HCT116 (cell line): ENCODE data around the gene LTBP1.

Experiments
- CEBPB ChIP-seq: IDR thresholded peaks from 2 replicates; pipeline ENCODE4 v1.6.1; 2012; ENCODE audit warnings: low read depth
- CTCF ChIP-seq, 3 experiments: fragments of 200-600 bp in 1 of 3; sonication (generic) in 1 of 3; IDR thresholded peaks in 2 of 3; conservative IDR thresholded peaks in 1 of 3; 2 replicates each; pipeline ENCODE4 v1.5.1; 2012 to 2017; ENCODE audit warnings: low read depth in 2 of 3, low read length in 2 of 3, antibody characterized with exemption in 1 of 3, borderline replicate concordance in 1 of 3, control low read depth in 1 of 3, mild to moderate bottlenecking in 1 of 3, mixed read lengths in 1 of 3, mixed run types in 1 of 3, moderate library complexity in 1 of 3; ENCODE audit not compliant: insufficient read depth in 1 of 3
- EZH2 ChIP-seq: fragments of 200-600 bp; sonication (generic); IDR thresholded peaks from 2 replicates; pipeline ENCODE4 v1.6.1; 2017; ENCODE audit warnings: antibody characterized with exemption, mixed run types
- EZH2phosphoT487 ChIP-seq: fragments of 200-600 bp; IDR thresholded peaks from 2 replicates; pipeline ENCODE4 v1.6.1; 2018; ENCODE audit warnings: antibody characterized with exemption, borderline replicate concordance
- MAX ChIP-seq: IDR thresholded peaks from 2 replicates; pipeline ENCODE4 v1.6.1; 2012
- POLR2A ChIP-seq: IDR thresholded peaks from 2 replicates; pipeline ENCODE4 v1.7.0; 2011; ENCODE audit warnings: borderline replicate concordance; ENCODE audit not compliant: insufficient read depth, insufficient read length; ENCODE audit errors: extremely low read depth
- POLR2AphosphoS5 ChIP-seq: IDR thresholded peaks from 2 replicates; pipeline ENCODE4 v1.6.1; 2011; ENCODE audit warnings: mild to moderate bottlenecking, low read depth, low read length, moderate library complexity
- SIN3A ChIP-seq: IDR thresholded peaks from 2 replicates; pipeline ENCODE4 v1.6.1; 2012; ENCODE audit warnings: low read depth
- SP1 ChIP-seq: IDR thresholded peaks from 2 replicates; pipeline ENCODE4 v1.6.1; 2012; ENCODE audit warnings: low read depth
- ZNF274 ChIP-seq: fragments of 200-500 bp; sonication (Bioruptor generic); IDR thresholded peaks from 2 replicates; pipeline ENCODE4 v1.6.1; 2014; ENCODE audit warnings: mild to moderate bottlenecking, low read depth, low read length, inconsistent platforms
- TF ChIP-seq, protein P1 (sequence below): IDR thresholded peaks from 2 replicates; pipeline ENCODE4 v1.6.1; 2012

- TF ChIP-seq POLR2A (no peak), CTCF (IDR thresholded peaks at IDR 0.05 in 2 of 3, conservative IDR thresholded peaks at IDR 0.05 in 1 of 3; ENCODE audit: borderline replicate concordance in 1 of 3, insufficient read depth in 1 of 3, low read depth in 2 of 3, low read length in 2 of 3) (no peak), EZH2 (no peak), POLR2AphosphoS5 (no peak), MAX (no peak), ZNF274 (no peak), SIN3A (no peak), CEBPB (no peak), SP1 (no peak), EZH2phosphoT487 (no peak)
- TF ChIP-seq, protein P1, sequence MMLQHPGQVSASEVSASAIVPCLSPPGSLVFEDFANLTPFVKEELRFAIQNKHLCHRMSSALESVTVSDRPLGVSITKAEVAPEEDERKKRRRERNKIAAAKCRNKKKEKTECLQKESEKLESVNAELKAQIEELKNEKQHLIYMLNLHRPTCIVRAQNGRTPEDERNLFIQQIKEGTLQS = no peak
Measured at GRCh38 chr2:32990556-32990955, 43.8 kb downstream of the LTBP1 start.
